Astrocyte (in vitro differentiated cells and primary cell): Measurements from ENCODE around the gene UBE2D1. TPM values are rescaled to one million over a fixed set of nuclear protein-coding genes. Genes with fewer than 3 reads are reported as not detected.
A peak's percentile ranks its signal among the peaks of the same experiment; 100 is the strongest.

Experiments
- DNase-seq: peaks from one replicate; pipeline ENCODE4 v3.0.0-alpha.2; 2010; ENCODE audit warnings: low read depth
- FAIRE-seq: peaks from 2 replicates; lab custom pipeline; 2011; peaks lifted over from hg19 to GRCh38; lab: Jason Lieb, UNC
- H2AFZ ChIP-seq: 2 replicates; pipeline ENCODE4 v1.6.0; 2012; ENCODE audit warnings: low read depth, low read length, inconsistent platforms
- H3K27ac ChIP-seq: 2 replicates; pipeline ENCODE4 v1.5.1; 2011; ENCODE audit warnings: low read depth, low read length, inconsistent platforms
- H3K27me3 ChIP-seq: 2 replicates; pipeline ENCODE4 v1.6.0; 2011; ENCODE audit warnings: low read length, inconsistent platforms; ENCODE audit not compliant: insufficient read depth
- H3K36me3 ChIP-seq: 2 replicates; pipeline ENCODE4 v1.5.1; 2011; ENCODE audit warnings: low read length, inconsistent platforms; ENCODE audit not compliant: insufficient read depth
- H3K4me1 ChIP-seq: 2 replicates; pipeline ENCODE4 v1.5.1; 2011; ENCODE audit warnings: low read length, inconsistent platforms; ENCODE audit not compliant: insufficient read depth
- H3K4me2 ChIP-seq: 2 replicates; pipeline ENCODE4 v1.6.0; 2012; ENCODE audit warnings: low read length, inconsistent platforms
- H3K4me3 ChIP-seq: 2 replicates; pipeline ENCODE4 v1.5.1; 2011; ENCODE audit warnings: low read depth, mild to moderate bottlenecking, low read length, inconsistent platforms; ENCODE audit not compliant: insufficient read depth
- H3K79me2 ChIP-seq: 2 replicates; pipeline ENCODE4 v1.6.0; 2012; ENCODE audit warnings: mild to moderate bottlenecking, low read length, inconsistent platforms; ENCODE audit not compliant: insufficient read depth
- H3K9ac ChIP-seq: 2 replicates; pipeline ENCODE4 v1.6.0; 2012; ENCODE audit warnings: mild to moderate bottlenecking, low read length, inconsistent platforms
- H3K9me3 ChIP-seq: 2 replicates; pipeline ENCODE4 v1.5.1; 2012; ENCODE audit warnings: low read depth, mild to moderate bottlenecking, low read length, inconsistent platforms; ENCODE audit not compliant: insufficient read depth
- H4K20me1 ChIP-seq: 2 replicates; pipeline ENCODE4 v1.6.0; 2012; ENCODE audit warnings: low read length, inconsistent platforms; ENCODE audit not compliant: insufficient read depth
- H3K27ac Mint-ChIP-seq: one replicate; pipeline ENCODE4 v1.8.0; 2021; ENCODE audit warnings: mild to moderate bottlenecking, mixed read lengths; ENCODE audit not compliant: unreplicated experiment
- H3K27me3 Mint-ChIP-seq: one replicate; pipeline ENCODE4 v1.8.0; 2021; ENCODE audit warnings: low read depth, mixed read lengths; ENCODE audit not compliant: unreplicated experiment
- H3K36me3 Mint-ChIP-seq: one replicate; pipeline ENCODE4 v1.8.0; 2021; ENCODE audit warnings: low read depth, mixed read lengths; ENCODE audit not compliant: unreplicated experiment
- H3K4me1 Mint-ChIP-seq: one replicate; pipeline ENCODE4 v1.8.0; 2021; ENCODE audit warnings: low read depth, mixed read lengths; ENCODE audit not compliant: unreplicated experiment
- H3K4me3 Mint-ChIP-seq: one replicate; pipeline ENCODE4 v1.8.0; 2021; ENCODE audit warnings: mild to moderate bottlenecking, moderate library complexity, mixed read lengths; ENCODE audit not compliant: unreplicated experiment
- H3K9me3 Mint-ChIP-seq: one replicate; pipeline ENCODE4 v1.8.0; 2021; ENCODE audit warnings: mild to moderate bottlenecking, mixed read lengths; ENCODE audit not compliant: unreplicated experiment
- CTCF ChIP-seq: IDR thresholded peaks from 2 replicates; pipeline ENCODE4 v1.5.1; 2011; ENCODE audit warnings: low read depth, mild to moderate bottlenecking, inconsistent platforms, low read length, moderate library complexity; ENCODE audit not compliant: insufficient read depth
- EZH2 ChIP-seq: IDR thresholded peaks from 2 replicates; pipeline ENCODE4 v1.6.1; 2012; ENCODE audit warnings: mild to moderate bottlenecking, low read length, inconsistent platforms; ENCODE audit not compliant: insufficient read depth
- total RNA-seq: library from RNA; stranded (reverse); gene quantifications from 2 replicates; pipeline ENCODE4 v1.2.1, GENCODE V29; 2021

UBE2D1 gene
- total RNA-seq, 1 donor from 2014 or later = 22.1 TPM

DNA sequence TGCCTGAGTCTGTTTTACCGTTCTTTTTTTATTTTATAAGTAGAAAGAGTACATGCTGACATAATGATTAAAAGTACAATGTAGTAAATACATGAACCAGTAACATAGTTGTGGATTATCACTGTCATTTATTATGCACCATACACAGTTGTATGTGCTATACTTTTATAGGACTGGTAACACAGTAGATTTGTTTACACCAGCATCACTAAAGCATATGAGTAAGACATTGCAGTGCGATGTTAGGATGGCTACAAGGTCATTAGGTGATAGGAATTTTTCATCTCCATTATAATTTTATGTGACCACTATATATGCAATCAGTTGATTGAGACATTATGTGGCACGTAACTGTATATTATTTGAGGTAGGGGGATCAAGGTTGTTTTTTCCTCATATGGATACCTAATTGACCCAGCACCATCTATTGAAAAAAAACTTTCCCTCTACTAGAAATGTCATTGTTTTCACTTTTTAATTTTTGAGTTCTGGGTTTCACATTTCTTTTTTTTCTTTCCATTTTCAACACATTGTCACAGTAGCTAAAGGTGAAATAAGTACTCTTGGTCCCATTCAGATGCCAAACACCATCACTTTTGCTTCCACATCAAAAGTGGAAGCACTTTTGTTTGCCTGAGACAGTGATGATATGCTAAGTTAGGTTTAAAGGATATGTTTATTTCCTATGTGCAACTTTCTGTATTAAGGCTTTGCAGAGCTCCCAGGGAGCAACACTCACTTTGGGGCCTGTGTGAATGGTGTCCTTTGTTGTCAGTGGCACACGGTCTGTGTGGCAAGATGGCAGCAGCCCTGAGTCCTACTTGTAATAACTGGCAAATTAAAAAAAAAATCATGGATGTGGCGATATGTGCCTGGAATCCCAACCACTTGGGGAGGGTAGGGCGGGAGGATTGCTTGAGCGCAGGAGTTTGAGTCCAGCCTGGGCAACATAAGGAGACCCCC, 17.1 kb downstream of the UBE2D1 start:
- Histone ChIP-seq H3K4me3 (no peak overlapping the region), H3K36me3 (no peaks in the 10 kb centered on the region), H3K4me2 (no peak overlapping the region), H4K20me1 (peaks cover 46% of the 10 kb centered on the region), H3K27me3 (no peaks in the 10 kb centered on the region), H3K9me3 (no peaks in the 10 kb centered on the region), H3K27ac (no peak overlapping the region), H3K79me2 (peaks cover 47% of the 10 kb centered on the region), H3K9ac (no peak overlapping the region), H2AFZ (no peak overlapping the region), H3K4me1 (no peaks in the 10 kb centered on the region)
- peaks cover 7% of the 10 kb centered on the region for H3K4me1 Mint-ChIP-seq
- H3K27ac Mint-ChIP-seq = no peak overlapping the region
- no peaks in the 10 kb centered on the region for H3K9me3 Mint-ChIP-seq
- DNase-seq (no peak), FAIRE-seq (peak; percentile 29)
- TF ChIP-seq CTCF (no peak), EZH2 (no peak)
- no peaks in the 10 kb centered on the region for H3K27me3 Mint-ChIP-seq
- no peak overlapping the region for H3K4me3 Mint-ChIP-seq
- no peaks in the 10 kb centered on the region for H3K36me3 Mint-ChIP-seq

- Mint-ChIP-seq H3K27ac (no peak overlapping the region), H3K4me1 (peaks cover 7% of the 10 kb centered on the region), H3K27me3 (no peaks in the 10 kb centered on the region), H3K4me3 (no peak overlapping the region), H3K36me3 (no peaks in the 10 kb centered on the region), H3K9me3 (no peaks in the 10 kb centered on the region)
- no peaks in the 10 kb centered on the region for H3K9me3 ChIP-seq
- no peak overlapping the region for H3K4me3 ChIP-seq
- no peak overlapping the region for H3K4me2 ChIP-seq
- H3K36me3 ChIP-seq = no peaks in the 10 kb centered on the region
- H2AFZ ChIP-seq = no peak overlapping the region
- no peak overlapping the region for H3K27ac ChIP-seq
- peaks cover 43% of the 10 kb centered on the region for H3K79me2 ChIP-seq
- no peak overlapping the region for H3K9ac ChIP-seq
- H4K20me1 ChIP-seq = peaks cover 46% of the 10 kb centered on the region
- TF ChIP-seq CTCF = no peak
- TF ChIP-seq EZH2 = no peak
- FAIRE-seq = no peak
- peak; percentile 25 for DNase-seq
- no peaks in the 10 kb centered on the region for H3K27me3 ChIP-seq
- no peaks in the 10 kb centered on the region for H3K4me1 ChIP-seq
Observed at GRCh38 chr10:58352956-58353610, 18.3 kb downstream of the UBE2D1 start.

DNA sequence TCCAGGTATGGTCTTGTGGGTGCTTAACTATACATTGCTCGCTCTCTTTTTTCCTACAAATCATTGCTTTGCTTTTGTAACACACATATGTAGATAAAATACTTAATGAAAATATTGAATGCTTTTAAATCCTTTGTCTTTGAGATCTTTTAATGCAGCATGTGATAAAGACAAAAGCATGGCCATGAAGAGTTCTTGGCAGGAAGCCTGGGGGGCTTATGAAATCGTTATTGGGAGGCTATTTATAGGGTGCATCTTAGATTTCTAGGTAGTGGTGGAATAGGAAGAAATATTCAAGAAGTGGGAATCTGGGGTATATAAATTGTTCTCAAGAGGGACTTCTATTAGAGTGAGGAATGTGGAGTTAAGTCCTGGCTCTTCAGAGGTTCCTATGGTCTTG, 21.9 kb downstream of the UBE2D1 start:
- no peaks in the 10 kb centered on the region for H3K9me3 Mint-ChIP-seq
- no peak overlapping the region for H3K4me2 ChIP-seq
- TF ChIP-seq EZH2 (no peak), CTCF (no peak)
- no peaks in the 10 kb centered on the region for H3K36me3 Mint-ChIP-seq
- no peaks in the 10 kb centered on the region for H3K36me3 ChIP-seq
- no peak overlapping the region for H3K4me3 ChIP-seq
- H3K4me3 Mint-ChIP-seq = no peak overlapping the region
- FAIRE-seq (no peak), DNase-seq (no peak)
- no peaks in the 10 kb centered on the region for H3K27me3 Mint-ChIP-seq
- no peaks in the 10 kb centered on the region for H3K4me1 ChIP-seq
- H3K79me2 ChIP-seq = peaks cover 36% of the 10 kb centered on the region
- H3K27ac ChIP-seq = no peak overlapping the region
- H4K20me1 ChIP-seq = peaks cover 46% of the 10 kb centered on the region
- no peaks in the 10 kb centered on the region for H3K9me3 ChIP-seq
- H3K4me1 Mint-ChIP-seq = peaks cover 10% of the 10 kb centered on the region
- no peaks in the 10 kb centered on the region for H3K27me3 ChIP-seq
- H2AFZ ChIP-seq = no peak overlapping the region
- no peak overlapping the region for H3K27ac Mint-ChIP-seq
- H3K9ac ChIP-seq = no peak overlapping the region
